ENCODE data around the gene MON1B. TPM values are rescaled to one million over a fixed set of nuclear protein-coding genes. Genes with fewer than 3 reads are reported as not detected.
"Not testable (repeated sequence)": the region's sequence is repeated elsewhere in the genome, so short reads cannot be mapped to it uniquely, and the experiment has no call there.

Gene MON1B
- total RNA-seq, 6 experiments from 2014 or later, result 16.6 to 30.1 (median 27.3) TPM

DNA sequence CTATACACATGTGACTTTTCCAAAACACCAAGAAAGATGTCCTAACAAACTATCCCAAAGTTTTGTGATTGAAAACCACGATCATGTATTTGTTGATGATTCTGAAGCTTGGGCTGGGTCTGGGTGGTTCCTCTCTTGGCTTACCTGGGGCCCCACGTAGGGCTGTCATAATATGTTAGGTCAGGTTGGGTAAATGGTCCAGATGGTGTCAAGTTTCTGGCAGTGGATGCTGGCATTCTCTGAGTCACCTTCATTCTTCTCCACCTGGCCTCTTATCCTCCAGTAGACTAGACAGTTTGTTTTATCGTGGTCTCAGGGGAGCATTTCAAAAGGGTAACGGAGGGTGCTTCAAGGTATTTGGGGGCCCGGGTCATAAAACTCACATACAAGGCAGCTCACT is 47.6 kb downstream of the MON1B start:
- no peak overlapping the region for H3K4me3 ChIP-seq
- H3K4me1 ChIP-seq, result no peaks in the 10 kb centered on the region
- 37% methylated on average over 4 of the region's 5 CpGs for WGBS (ENCODE audit: insufficient coverage, low coverage, low lambda C conversion rate, missing lambda C conversion rate)
- DNase-seq (no peak), ATAC-seq (no peak)
- H3K36me3 ChIP-seq, result no peaks in the 10 kb centered on the region
- H3K27ac ChIP-seq, result no peak overlapping the region
- H3K27me3 ChIP-seq, result no peaks in the 10 kb centered on the region
- intact Hi-C loops (cut with DNase I), result loop anchor here (5.0 kb wide), 1 partner anchor 344 kb away; no protein-coding TSS in a partner anchor
- no peaks in the 10 kb centered on the region for H3K9me3 ChIP-seq
- no peak for TF ChIP-seq POLR2A (IDR thresholded peaks at IDR 0.05)
- TF ChIP-seq, protein P1, sequence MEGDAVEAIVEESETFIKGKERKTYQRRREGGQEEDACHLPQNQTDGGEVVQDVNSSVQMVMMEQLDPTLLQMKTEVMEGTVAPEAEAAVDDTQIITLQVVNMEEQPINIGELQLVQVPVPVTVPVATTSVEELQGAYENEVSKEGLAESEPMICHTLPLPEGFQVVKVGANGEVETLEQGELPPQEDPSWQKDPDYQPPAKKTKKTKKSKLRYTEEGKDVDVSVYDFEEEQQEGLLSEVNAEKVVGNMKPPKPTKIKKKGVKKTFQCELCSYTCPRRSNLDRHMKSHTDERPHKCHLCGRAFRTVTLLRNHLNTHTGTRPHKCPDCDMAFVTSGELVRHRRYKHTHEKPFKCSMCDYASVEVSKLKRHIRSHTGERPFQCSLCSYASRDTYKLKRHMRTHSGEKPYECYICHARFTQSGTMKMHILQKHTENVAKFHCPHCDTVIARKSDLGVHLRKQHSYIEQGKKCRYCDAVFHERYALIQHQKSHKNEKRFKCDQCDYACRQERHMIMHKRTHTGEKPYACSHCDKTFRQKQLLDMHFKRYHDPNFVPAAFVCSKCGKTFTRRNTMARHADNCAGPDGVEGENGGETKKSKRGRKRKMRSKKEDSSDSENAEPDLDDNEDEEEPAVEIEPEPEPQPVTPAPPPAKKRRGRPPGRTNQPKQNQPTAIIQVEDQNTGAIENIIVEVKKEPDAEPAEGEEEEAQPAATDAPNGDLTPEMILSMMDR (IDR thresholded peaks at IDR 0.05), result no peak

DNA sequence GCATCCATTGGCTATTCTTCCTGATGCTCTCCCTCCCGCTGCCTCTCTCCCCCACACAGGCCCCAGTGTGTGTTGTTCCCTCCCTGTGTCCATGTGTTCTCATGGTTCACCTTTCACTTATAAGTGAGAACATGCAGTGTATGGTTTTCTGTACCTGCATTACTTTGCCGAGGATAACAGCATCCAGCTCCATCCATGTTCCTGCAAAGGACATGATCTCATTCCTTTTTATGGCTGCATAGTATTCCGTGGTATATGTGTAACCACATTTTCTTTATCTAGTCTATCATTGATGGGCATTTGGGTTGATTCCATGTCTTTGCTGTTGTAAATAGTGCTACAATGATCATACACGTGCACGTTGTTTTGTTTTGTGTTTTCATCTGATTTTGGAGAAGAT is 51.5 kb downstream of the MON1B start:
- H3K4me3 ChIP-seq; ATAC-seq; H3K4me1 ChIP-seq; DNase-seq; H3K9me3 ChIP-seq; H3K36me3 ChIP-seq; intact Hi-C loops (cut with DNase I); H3K27me3 ChIP-seq; H3K27ac ChIP-seq: not testable (repeated sequence)
- WGBS (ENCODE audit: insufficient coverage, low coverage, low lambda C conversion rate, missing lambda C conversion rate), result 63% methylated on average over 5 of the region's 5 CpGs

DNA sequence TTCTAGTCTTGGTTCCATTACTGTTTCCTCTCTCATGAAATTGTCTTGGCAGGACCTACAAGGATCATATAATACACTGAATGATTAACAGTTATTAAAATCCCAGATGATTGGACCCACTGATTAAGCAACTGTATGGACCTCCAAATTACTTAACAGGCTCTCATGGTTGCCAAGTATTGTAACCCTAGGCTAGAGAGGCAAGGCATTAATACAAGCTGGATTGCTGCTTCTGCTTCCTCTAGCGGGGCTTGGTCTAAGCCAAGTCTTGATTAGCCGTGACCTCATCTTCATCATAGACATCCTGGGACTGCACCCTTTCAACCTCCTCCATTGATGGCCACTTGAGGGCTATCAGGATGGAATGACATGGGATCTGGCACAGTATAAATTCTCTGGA is 55.2 kb downstream of the MON1B start:
- Histone ChIP-seq H3K36me3 (no peaks in the 10 kb centered on the region), H3K27me3 (no peaks in the 10 kb centered on the region), H3K4me1 (no peaks in the 10 kb centered on the region), H3K4me3 (no peak overlapping the region), H3K9me3 (no peaks in the 10 kb centered on the region), H3K27ac (no peak overlapping the region)
- DNase-seq, result no peak
- WGBS (ENCODE audit: insufficient coverage, low coverage, low lambda C conversion rate, missing lambda C conversion rate), result no CpG with 5 or more reads among the region's 2 CpGs
- TF ChIP-seq POLR2A (IDR thresholded peaks at IDR 0.05), result no peak
- TF ChIP-seq, protein P1 (IDR thresholded peaks at IDR 0.05), result no peak
- ATAC-seq, result no peak
- intact Hi-C loops (cut with DNase I), result no loop called here

DNA sequence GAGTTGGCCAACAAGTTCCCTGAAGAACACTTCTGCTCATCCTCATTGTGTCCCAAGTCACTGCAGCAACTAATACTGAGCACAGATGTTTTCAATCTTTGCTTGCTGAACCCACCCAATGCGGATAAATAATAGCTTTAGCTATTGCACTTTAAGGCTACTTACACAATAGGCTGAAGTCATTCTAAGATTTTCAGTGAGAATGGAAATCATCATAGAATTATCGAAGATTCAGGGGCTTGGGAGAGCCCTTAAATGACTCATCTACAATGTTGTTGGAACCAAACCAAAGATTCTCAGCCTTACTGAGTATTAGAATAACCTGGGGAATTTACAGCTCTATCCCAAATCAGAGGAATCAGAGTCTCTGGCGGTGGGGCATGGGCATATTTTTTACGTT is 59.4 kb downstream of the MON1B start:
- TF ChIP-seq, protein P1 (IDR thresholded peaks at IDR 0.05), result no peak
- no peak for TF ChIP-seq POLR2A (IDR thresholded peaks at IDR 0.05)
- no peaks in the 10 kb centered on the region for H3K27me3 ChIP-seq
- H3K4me1 ChIP-seq, result no peaks in the 10 kb centered on the region
- no peaks in the 10 kb centered on the region for H3K36me3 ChIP-seq
- 78% methylated on average over 4 of the region's 4 CpGs for WGBS (ENCODE audit: insufficient coverage, low coverage, low lambda C conversion rate, missing lambda C conversion rate)
- intact Hi-C loops (cut with DNase I), result no loop called here
- ATAC-seq, result no peak
- no peak overlapping the region for H3K4me3 ChIP-seq
- DNase-seq, result no peak
- no peaks in the 10 kb centered on the region for H3K9me3 ChIP-seq
- H3K27ac ChIP-seq, result no peak overlapping the region

Other genes starting within 250 kb of the MON1B start
- gene SYCE1L, start 8.2 kb downstream of the MON1B start, total RNA-seq, result 1 to 10 TPM in 5 of 6 experiments, not detected in 1; 1.1 to 2.2 (median 1.4) TPM
- not detected for gene ADAMTS18, start 243.8 kb downstream of the MON1B start, total RNA-seq

Data from right lobe of liver (tissue), 6 donors.